Right lung (tissue), 5 donors: ENCODE data around the gene TMEM91. TPM values are rescaled to one million over a fixed set of nuclear protein-coding genes. Genes with fewer than 3 reads are reported as not detected.
"Not testable (repeated sequence)": the region's sequence is repeated elsewhere in the genome, so short reads cannot be mapped to it uniquely, and the experiment has no call there.

ENCODE experiments used
- DNase-seq, 2 donors: peaks; one replicate each; pipeline ENCODE4 v3.0.0-alpha.2; 2013
- polyA plus RNA-seq, 5 donors: library from polyadenylated mRNA; unstranded; fragments of 120-200 nt; gene quantifications; one replicate each; pipeline versions ENCODE4 v1.2.1 to v1.2.3, GENCODE V29; 2013; ENCODE audit warnings: inconsistent platforms in 1 of 5, low replicate concordance in 1 of 5; ENCODE audit not compliant: insufficient read length in 5 of 5, insufficient read depth in 1 of 5

The TMEM91 gene
- polyA plus RNA-seq, 5 donors, result 10.5 to 20.2 (median 17.6) TPM

- no peak for DNase-seq
These were observed 23.5 kb upstream of the TMEM91 start for GRCh38 chr19:41352609-41353465.

- peak; percentile 78 for DNase-seq
These were observed 22.6 kb upstream of the TMEM91 start, which contains the start of gene TGFB1 for GRCh38 chr19:41353466-41354342. Gene TGFB1 (minus strand): TSS chr19:41353922. CDS start chr19:41353044, 878 bp downstream.

DNA sequence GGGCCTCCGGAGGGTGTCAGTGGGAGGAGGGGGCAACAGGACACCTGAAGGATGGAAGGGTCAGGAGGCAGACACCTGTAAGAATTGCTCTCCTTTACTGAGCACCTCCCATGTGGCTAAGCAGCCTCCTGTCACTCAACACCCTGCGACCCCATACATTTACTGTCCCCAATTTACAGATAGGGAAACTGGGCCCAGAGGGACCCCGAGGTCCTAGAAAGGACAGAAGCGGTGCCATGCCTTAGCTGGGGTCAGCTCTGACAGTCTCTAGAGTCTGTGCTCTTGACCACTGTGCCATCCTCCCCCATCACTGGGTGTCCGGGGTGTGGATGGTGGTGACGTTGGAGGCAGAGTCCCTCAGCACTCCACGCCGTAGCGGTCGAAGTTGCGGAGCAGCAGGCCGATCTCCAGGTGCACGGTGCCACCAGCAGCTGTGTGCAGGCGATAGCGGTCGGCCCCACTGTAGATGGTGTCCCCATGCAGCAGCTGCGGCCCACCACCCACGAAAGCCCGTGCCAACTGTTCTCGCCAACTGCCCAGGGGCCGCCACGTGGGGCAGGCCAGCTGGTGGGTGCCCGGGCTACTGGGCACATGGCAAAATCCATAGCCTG lies 21.9 kb upstream of the TMEM91 start:
- no peak for DNase-seq

DNA sequence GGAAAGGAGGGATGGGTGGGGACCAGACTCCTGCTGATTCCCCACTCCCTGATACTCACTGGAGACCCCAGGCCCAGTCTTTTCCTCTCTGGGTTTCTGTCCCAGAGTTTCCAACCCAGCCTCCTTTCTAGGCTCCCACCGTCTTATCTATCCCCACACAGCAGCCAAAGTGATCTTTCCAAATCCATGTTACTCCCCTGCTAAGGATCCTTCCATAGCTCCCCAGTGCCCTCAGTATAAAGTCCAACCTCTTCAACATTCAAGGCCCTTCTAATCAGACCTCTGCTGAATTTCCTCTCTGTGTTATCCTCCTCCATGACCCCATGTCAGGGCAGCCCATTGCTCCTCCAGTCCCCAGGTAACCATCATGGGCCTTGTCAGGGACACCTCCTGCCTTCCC lies 21.3 kb upstream of the TMEM91 start:
- DNase-seq, result no peak

- DNase-seq, result no peak
These were observed 20.5 kb upstream of the TMEM91 start for GRCh38 chr19:41355802-41356201.

- no peak for DNase-seq
These were observed 19.2 kb upstream of the TMEM91 start for GRCh38 chr19:41356984-41357739.

- DNase-seq, result no peak
These were observed 18.6 kb upstream of the TMEM91 start for GRCh38 chr19:41357746-41358145.

DNA sequence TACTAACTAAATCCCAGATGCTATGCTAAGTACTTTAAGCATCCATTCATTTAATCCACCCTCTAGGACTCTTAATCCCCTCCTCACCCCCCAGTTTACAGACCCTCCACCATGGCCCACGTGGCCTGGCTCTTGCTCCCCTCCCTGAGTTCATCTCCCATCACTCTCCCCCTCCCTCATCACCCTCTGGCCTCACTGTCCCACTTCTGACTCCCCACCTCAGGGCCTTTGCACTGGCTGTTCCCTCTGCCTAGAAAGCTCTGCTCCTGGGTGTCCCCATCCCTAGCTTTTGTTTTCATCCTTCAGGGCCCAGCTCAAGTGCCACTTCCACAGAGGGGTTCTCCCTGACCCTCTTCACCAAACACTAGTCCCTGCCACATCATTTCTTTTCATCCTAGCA lies 16.6 kb upstream of the TMEM91 start:
- no peak for DNase-seq

DNA sequence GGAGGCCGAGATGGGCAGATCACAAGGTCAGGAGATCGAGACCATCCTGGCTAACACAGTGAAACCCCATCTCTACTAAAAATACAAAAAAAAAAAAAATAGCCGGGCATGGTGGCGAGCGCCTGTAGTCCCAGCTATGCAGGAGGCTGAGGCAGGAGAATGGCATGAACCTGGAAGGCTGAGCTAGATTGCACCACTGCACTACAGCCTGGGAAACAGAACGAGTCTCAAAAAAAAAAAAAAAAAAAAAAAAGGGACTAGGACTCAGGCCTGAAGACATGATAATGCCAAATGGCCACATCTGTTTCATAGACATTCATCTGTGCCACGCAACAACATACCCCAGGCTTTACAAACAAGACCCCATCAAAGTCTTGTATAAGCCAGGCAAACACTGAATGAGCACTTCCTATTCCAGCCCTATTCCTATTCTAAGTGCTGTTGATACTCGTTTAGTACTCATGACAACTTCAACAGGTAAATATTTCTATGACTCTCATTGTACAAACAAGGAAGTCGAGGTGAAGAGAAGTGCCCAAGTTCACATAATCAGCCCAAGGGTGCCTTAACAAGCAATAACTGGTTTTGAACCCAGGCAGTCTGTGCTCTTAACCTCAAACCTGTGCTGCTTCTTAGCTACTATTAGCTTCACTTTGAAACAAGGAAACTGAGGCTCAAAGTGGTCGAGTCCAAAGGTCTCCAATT lies 14.0 kb upstream of the TMEM91 start:
- DNase-seq, result no peak

DNA sequence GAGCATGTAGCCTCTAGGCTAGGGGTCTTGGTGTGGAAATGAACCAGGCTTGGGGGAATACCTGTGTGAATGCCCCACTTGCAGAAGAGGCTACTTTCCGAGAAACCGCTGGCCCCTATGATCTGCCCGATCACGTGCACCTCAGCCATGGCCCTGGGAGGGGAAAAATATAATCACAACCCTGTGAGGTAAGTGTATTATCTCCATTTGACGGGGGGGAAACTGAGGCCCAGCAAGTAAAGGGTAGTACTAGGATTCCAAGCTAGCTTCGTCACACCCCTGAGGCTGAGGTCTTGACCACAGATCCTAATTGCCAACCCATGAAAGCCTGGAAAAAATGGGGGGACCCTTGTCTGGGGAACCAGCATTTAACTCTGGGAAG lies 13.0 kb upstream of the TMEM91 start:
- DNase-seq, result no peak

GRCh38 chr19:41363753-41364523 lies 12.4 kb upstream of the TMEM91 start, which contains the start of gene B9D2:
Gene B9D2 (minus strand): TSS chr19:41364149. CDS start chr19:41363519, 630 bp downstream.
- peak; percentile 98 to 99 for DNase-seq

DNA sequence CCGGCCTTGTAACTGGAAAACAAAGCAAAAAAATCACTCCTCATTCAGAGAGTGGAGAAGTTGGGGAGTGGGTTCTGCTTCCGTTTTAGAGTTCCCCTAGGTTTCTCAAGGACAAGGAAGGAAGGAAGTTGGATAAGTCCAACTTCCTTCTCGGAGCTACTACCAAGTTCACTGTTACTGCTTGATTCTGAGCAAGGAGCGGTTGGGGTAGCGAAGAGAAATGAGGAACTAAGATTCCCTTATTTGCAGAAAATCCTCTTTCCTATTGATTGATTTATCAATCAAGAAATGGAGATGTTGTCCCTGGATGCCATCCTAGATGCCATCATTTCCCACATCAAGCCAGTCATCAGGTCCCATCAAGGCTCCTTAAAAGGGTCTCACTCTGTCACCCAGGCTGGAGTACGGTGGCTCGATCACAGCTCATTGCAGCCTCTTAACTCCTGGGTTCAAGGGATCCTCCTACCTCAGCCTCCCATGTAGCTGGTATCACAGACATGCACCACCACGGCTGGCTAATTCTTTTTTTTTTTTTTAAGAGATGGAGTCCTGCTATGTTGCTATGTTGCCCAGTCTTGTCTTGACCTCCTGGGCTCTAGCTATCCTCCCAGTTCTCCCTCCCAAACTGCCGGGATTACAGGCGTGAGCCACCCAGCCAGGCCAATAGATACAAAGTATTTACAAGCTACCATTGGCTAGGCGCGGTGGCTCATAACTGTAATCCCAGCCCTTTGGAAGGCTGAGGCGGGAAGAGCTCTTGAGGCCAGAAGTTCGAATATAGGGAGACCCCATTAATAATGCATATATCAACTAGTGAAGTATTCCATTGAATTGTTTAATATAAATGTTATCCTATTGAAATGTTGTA lies 11.6 kb upstream of the TMEM91 start:
- no peak for DNase-seq

GRCh38 chr19:41366089-41366488 lies 10.2 kb upstream of the TMEM91 start:
- no peak for DNase-seq

GRCh38 chr19:41367848-41368301 lies 8.5 kb upstream of the TMEM91 start:
- no peak for DNase-seq

- DNase-seq, result no peak
These were observed 6.6 kb upstream of the TMEM91 start for GRCh38 chr19:41369769-41370168.

DNA sequence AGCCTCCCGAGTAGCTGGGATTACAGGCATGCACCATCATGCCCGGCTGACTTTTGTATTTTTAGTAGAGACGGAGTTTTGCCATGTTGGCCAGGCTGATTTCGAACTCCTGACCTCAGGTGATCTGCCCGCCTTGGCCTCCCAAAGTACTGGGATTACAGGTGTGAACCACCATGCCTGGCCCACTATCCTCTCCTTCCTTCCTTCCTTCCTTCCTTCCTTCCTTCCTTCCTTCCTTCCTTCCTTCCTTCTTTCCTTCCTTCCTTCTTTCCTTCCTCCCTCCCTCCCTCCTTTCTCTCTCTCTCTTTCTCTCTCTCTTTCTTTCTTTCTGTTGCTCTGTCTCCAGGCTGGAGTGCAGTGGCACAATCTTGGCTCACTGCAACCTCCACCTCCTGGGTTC lies 5.2 kb upstream of the TMEM91 start:
- not testable (repeated sequence) for DNase-seq

- no peak for DNase-seq
These were observed 4.8 kb upstream of the TMEM91 start for GRCh38 chr19:41371541-41371940.

DNA sequence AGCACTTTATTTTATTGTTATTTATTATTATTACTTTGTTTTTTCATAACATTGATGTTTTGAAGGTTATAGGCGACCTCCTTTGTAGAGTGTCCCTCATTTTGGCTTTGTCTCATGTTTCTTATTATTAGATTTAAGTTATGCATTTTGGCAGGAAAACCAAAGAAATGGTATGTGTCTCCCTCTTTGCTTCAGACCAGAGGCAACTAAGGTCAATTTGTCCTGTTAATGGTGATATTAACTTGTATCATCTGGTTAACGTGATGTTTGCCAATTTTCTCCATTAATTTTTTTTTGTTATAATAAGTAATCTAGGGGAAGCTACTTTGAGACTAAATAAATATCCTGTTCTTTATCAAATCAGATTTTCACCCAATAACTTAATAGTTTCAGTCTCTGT lies 3.8 kb upstream of the TMEM91 start:
- DNase-seq, result no peak

GRCh38 chr19:41373993-41374392 lies 2.3 kb upstream of the TMEM91 start:
- peak; percentile 91 to 92 for DNase-seq
